NK-92 (cell line): ENCODE results near the gene NAA38.
A peak's percentile ranks its signal among the peaks of the same experiment; 100 is the strongest.

Experiments
- DNase-seq: peaks from one replicate; lab custom pipeline; 2025; ENCODE audit not compliant: unreplicated experiment; lab: John Stamatoyannopoulos, UW

Gene NAA38

DNA sequence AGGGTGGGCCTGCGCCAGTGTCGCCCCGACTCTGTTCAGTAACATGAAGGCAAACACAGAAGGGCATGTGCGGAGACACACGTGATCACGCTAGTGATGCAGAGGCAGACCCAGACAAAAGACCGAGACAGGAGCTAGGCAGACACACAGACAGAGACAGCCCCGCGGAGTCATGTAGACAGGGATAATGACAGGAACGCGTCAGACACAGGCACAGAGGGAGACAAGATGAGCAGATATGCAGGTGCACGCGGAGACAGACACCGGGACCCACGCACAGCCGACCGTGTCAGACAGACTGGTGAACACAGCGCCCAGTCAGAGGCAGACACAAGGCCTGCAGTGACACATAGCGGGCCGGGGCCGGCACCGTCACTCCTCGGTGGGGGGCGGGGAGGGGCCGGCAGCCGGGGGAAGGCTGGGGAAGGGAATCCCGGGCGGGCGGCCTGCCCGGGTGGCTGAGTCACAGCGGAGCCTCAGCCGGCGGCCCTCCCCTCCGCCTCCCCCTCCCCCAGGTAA lies 15.9 kb downstream of the NAA38 start:
- DNase-seq, result peak; percentile 41

DNA sequence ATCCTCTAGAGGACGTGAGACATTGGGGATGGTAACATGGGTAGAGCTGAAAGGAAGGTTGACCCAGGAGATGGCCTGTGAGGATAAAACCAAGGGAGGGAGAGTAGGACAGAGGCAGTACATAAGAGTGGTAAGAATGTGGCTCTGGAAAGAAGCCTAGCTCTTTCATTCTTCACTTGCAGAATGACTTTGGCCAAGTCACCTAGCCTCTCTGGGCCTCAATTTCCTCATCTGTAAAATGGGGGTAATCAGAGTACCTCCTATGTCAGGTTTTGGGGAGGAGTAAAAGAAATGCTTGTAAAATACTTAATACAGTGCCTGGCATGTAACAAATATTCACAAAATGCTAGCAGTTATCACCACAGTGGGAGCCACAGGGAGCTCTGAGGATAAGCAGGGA lies 16.5 kb downstream of the NAA38 start:
- DNase-seq, result no peak

GRCh38 chr17:7840441-7840840 lies 16.9 kb downstream of the NAA38 start:
- DNase-seq, result no peak

- no peak for DNase-seq
These were observed 17.5 kb downstream of the NAA38 start for GRCh38 chr17:7839876-7840261.

- DNase-seq, result no peak
These were observed 18.0 kb downstream of the NAA38 start for GRCh38 chr17:7839190-7839875.

- no peak for DNase-seq
These were observed 19.0 kb downstream of the NAA38 start for GRCh38 chr17:7838090-7839075.

DNA sequence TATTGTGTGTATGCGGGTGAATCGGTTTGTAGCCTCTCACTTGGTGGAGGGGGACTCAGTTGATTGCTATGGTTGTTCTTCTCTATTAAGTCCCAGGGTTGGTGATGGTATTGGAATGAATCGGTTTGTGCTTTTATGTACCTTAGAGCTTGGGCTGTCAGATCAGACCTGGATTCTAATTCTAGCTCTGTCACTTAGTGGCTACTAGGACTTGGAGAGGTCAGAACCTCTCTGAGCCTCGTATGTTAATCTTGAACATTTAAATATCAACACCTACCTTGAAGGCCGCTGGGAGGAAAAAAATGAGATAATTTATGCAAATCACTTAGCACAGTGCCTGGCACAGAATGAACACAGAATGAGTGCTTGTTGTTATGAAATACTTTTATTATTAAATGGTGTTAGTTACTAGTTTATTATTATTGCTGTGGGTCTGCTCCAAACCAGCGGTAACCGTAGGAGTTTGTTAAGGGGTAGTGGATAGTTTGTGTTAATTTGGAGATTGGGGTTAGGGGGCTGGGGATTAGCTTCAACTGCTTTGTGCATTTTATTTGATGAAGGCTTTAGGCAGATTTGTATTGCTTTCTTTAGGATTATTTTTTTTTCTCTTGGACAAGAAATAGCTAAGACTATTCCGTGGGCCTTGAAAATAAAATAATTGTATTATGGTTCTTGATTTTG lies 19.8 kb downstream of the NAA38 start:
- no peak for DNase-seq

GRCh38 chr17:7836596-7837407 lies 20.6 kb downstream of the NAA38 start:
- DNase-seq, result no peak

- no peak for DNase-seq
These were observed 21.4 kb downstream of the NAA38 start for GRCh38 chr17:7835814-7836595.

GRCh38 chr17:7834957-7835813 lies 22.2 kb downstream of the NAA38 start:
- peak; percentile 61 for DNase-seq

GRCh38 chr17:7834542-7834956 lies 22.8 kb downstream of the NAA38 start:
- no peak for DNase-seq

GRCh38 chr17:7833795-7834541 lies 23.4 kb downstream of the NAA38 start, which contains the start of gene KDM6B:
Gene KDM6B, plus strand, starts transcription at chr17:7834217. Its CDS starts 11,338 bp downstream, at chr17:7845555.
- peak; percentile 23 for DNase-seq

DNA sequence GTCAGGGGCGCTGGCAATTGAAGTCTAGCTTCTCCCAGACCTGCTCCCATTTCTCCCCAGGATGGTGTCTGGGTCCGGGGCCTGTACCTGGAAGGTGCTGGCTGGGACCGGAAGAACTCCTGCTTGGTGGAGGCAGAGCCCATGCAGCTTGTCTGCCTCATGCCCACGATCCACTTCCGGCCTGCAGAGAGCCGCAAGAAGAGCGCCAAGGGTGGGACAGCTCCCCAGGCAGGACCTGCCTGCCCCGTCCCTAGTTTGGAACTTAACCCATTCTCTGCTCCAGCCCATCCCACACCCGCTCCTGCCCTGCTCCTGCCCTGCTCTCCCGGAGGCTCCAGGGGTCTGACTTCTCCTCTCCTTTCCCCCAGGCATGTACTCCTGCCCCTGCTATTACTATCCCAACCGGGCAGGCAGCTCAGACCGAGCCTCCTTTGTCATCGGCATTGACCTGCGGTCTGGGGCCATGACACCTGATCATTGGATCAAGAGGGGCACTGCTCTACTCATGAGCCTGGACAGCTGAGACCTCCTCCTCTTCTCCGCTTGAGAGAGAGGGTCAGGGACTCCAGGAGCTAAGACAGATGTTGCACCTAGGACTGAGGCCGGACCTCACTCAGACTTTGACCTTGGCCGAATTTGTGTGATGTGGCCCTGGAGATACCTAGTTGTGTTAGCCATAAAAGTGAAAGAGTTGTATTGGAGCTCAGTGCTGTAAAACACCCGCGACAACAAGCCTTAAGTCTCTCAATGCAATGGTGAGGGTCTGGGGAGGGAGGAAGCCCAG lies 24.2 kb downstream of the NAA38 start:
- DNase-seq, result no peak

- no peak for DNase-seq
These were observed 24.9 kb downstream of the NAA38 start for GRCh38 chr17:7832431-7832830.

DNA sequence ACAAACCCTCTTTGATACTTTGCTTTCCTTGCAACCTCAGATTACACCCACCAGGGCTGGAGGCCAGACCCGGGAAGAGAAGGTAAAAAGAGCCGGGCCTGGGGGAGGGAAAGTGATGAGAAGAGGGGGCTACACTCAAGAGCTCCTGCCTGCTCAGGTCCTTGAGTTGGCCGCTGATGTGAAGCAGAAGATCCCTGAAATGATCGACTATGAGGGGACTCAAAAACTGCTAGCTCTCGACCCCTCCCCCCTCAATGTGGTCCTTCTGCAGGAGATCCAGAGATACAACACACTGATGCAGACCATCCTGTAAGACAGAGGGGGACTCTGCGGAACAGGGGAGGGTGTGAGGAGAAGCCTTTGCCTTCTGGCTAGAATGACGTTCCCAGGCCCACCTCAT lies 26.1 kb downstream of the NAA38 start:
- no peak for DNase-seq

GRCh38 chr17:7830616-7831015 lies 26.7 kb downstream of the NAA38 start:
- DNase-seq, result no peak
